Esophagus (tissue), 2 donors: ENCODE data around the gene NDUFAF8. TPM values are rescaled to one million over a fixed set of nuclear protein-coding genes. Genes with fewer than 3 reads are reported as not detected.

Experiments used
- H3K27ac ChIP-seq, 2 donors: one replicate each; pipeline ENCODE4 v1.5.1; 2013; ENCODE audit warnings: low read depth in 2 of 2, mild to moderate bottlenecking in 2 of 2, inconsistent platforms in 1 of 2, low read length in 1 of 2, moderate library complexity in 1 of 2
- H3K27me3 ChIP-seq, 2 donors: one replicate each; pipeline ENCODE4 v1.6.1; 2013; ENCODE audit warnings: low read length in 2 of 2, control low read depth in 1 of 2, mild to moderate bottlenecking in 1 of 2; ENCODE audit not compliant: insufficient read depth in 2 of 2, control insufficient read depth in 1 of 2
- H3K36me3 ChIP-seq, 2 donors: one replicate each; pipeline ENCODE4 v1.6.1; 2013; ENCODE audit warnings: low read length in 1 of 2; ENCODE audit not compliant: control insufficient read depth in 2 of 2, insufficient read depth in 2 of 2
- H3K4me1 ChIP-seq, 2 donors: one replicate each; pipeline ENCODE4 v1.6.1; 2013; ENCODE audit warnings: low read length in 1 of 2; ENCODE audit not compliant: control insufficient read depth in 2 of 2, insufficient read depth in 2 of 2
- H3K4me3 ChIP-seq, 2 donors: one replicate each; pipeline ENCODE4 v1.5.1; 2013; ENCODE audit warnings: low read length in 2 of 2, mild to moderate bottlenecking in 2 of 2, low read depth in 1 of 2, moderate library complexity in 1 of 2
- H3K9me3 ChIP-seq, 2 donors: one replicate each; pipeline ENCODE4 v1.6.1; 2013; ENCODE audit warnings: mild to moderate bottlenecking in 2 of 2, low read depth in 1 of 2, low read length in 1 of 2, moderate library complexity in 1 of 2; ENCODE audit not compliant: control insufficient read depth in 2 of 2, insufficient read depth in 1 of 2
- WGBS, 2 donors: extraction: QIAGEN DNeasy Blood & Tissue Kit; methylation state at CpG; one replicate each; pipeline ENCODE4 v1.1.7; 2013; 5-methylcytosine and 5-hydroxymethylcytosine counted together
- polyA plus RNA-seq, 2 donors: library from polyadenylated mRNA; stranded (reverse); fragments of 200-250 nt; gene quantifications; one replicate each; pipeline ENCODE4 v1.2.3, GENCODE V29; 2013
- donor health status: healthy with polysubstance abuse.
- donor health status: Bipolar disorder and iron deficiency.

Gene NDUFAF8
- polyA plus RNA-seq, 2 donors, result 34.0 to 37.1 TPM

GRCh38 chr17:81286491-81287145, 47.5 kb downstream of the NDUFAF8 start:
- no peaks in the 10 kb centered on the region for H3K27me3 ChIP-seq
- H3K4me3 ChIP-seq, result no peak overlapping the region
- H3K36me3 ChIP-seq, result peaks cover 7 to 40% of the 10 kb centered on the region in 2 donors
- H3K9me3 ChIP-seq, result no peaks in the 10 kb centered on the region
- H3K27ac ChIP-seq, result peak overlapping the region; percentile 62 to 68
- 89 to 94% methylated on average over 23 of the region's 23 CpGs for WGBS, 2 donors
- peaks cover 2% of the 10 kb centered on the region in 2 donors for H3K4me1 ChIP-seq

- no peak overlapping the region for H3K27ac ChIP-seq
- H3K4me3 ChIP-seq, result no peak overlapping the region
- 85 to 94% methylated on average over 21 of the region's 21 CpGs for WGBS, 2 donors
- H3K27me3 ChIP-seq, result no peaks in the 10 kb centered on the region
- peaks cover 2% of the 10 kb centered on the region in 2 donors for H3K4me1 ChIP-seq
- H3K36me3 ChIP-seq, result peaks cover 7 to 36% of the 10 kb centered on the region in 2 donors
- no peaks in the 10 kb centered on the region for H3K9me3 ChIP-seq
Measured at GRCh38 chr17:81287152-81287551, 48.0 kb downstream of the NDUFAF8 start.

- H3K4me1 ChIP-seq, result peaks cover 2 to 5% of the 10 kb centered on the region in 2 donors
- no peaks in the 10 kb centered on the region for H3K9me3 ChIP-seq
- no peak overlapping the region for H3K27ac ChIP-seq
- WGBS, 2 donors, result 74 to 83% methylated on average over 16 of the region's 16 CpGs
- H3K4me3 ChIP-seq, result no peak overlapping the region
- H3K27me3 ChIP-seq, result no peaks in the 10 kb centered on the region
- H3K36me3 ChIP-seq, result peaks cover 1 to 29% of the 10 kb centered on the region in 2 donors
Measured at GRCh38 chr17:81287741-81288430, 48.8 kb downstream of the NDUFAF8 start.

- H3K4me3 ChIP-seq, result no peak overlapping the region
- H3K27me3 ChIP-seq, result no peaks in the 10 kb centered on the region
- H3K27ac ChIP-seq, result no peak overlapping the region
- WGBS, 2 donors, result 76 to 79% methylated on average over 8 of the region's 8 CpGs
- H3K9me3 ChIP-seq, result no peaks in the 10 kb centered on the region
- peaks cover 2 to 5% of the 10 kb centered on the region in 2 donors for H3K4me1 ChIP-seq
- H3K36me3 ChIP-seq, result peaks cover 0 to 26% of the 10 kb centered on the region in 2 donors
Measured at GRCh38 chr17:81288715-81289114, 49.6 kb downstream of the NDUFAF8 start.

GRCh38 chr17:81289627-81290026, 50.5 kb downstream of the NDUFAF8 start:
- Histone ChIP-seq H3K4me1 (peaks cover 2 to 5% of the 10 kb centered on the region in 2 donors), H3K9me3 (no peaks in the 10 kb centered on the region), H3K4me3 (no peak overlapping the region), H3K27me3 (no peaks in the 10 kb centered on the region), H3K27ac (no peak overlapping the region), H3K36me3 (peaks cover 0 to 26% of the 10 kb centered on the region in 2 donors)
- WGBS, 2 donors, result 95 to 96% methylated on average over 21 of the region's 21 CpGs

GRCh38 chr17:81290230-81290629, 51.1 kb downstream of the NDUFAF8 start:
- Histone ChIP-seq H3K27ac (no peak overlapping the region), H3K27me3 (no peaks in the 10 kb centered on the region), H3K36me3 (peaks cover 0 to 26% of the 10 kb centered on the region in 2 donors), H3K4me3 (no peak overlapping the region), H3K9me3 (no peaks in the 10 kb centered on the region), H3K4me1 (peaks cover 2 to 5% of the 10 kb centered on the region in 2 donors)
- 86 to 90% methylated on average over 5 of the region's 5 CpGs for WGBS, 2 donors

Other genes starting within 250 kb of the NDUFAF8 start
- 10 to 100 TPM; 21.5 to 26.7 TPM for gene CHMP6, start 247.5 kb upstream of the NDUFAF8 start, polyA plus RNA-seq
- 100 to 1,000 TPM in 1 of 2 donors, 10 to 100 TPM in 1; 91.2 to 107 TPM for gene BAIAP2, start 204.2 kb upstream of the NDUFAF8 start, polyA plus RNA-seq
- not detected for gene PVALEF, start 73.8 kb upstream of the NDUFAF8 start, polyA plus RNA-seq
- gene AATK, start 73.1 kb upstream of the NDUFAF8 start, polyA plus RNA-seq, result 1 to 10 TPM; 1.1 to 1.2 TPM
- 1 to 10 TPM; 5.2 to 8.7 TPM for gene CEP131, start 16.4 kb upstream of the NDUFAF8 start, polyA plus RNA-seq
- gene TEPSIN, start 263 bp upstream of the NDUFAF8 start, polyA plus RNA-seq, result 10 to 100 TPM; 21.6 to 40.3 TPM
- 10 to 100 TPM; 22.9 to 40.5 TPM for gene SLC38A10, start 56.0 kb downstream of the NDUFAF8 start, polyA plus RNA-seq
- gene BAHCC1, start 156.1 kb downstream of the NDUFAF8 start, polyA plus RNA-seq, result 1 to 10 TPM; 3.0 to 9.1 TPM